GM23338 (cell line): ENCODE results near the gene DNAH6.

Source experiments
- CREB1 ChIP-seq: fragments of 250-450 bp; sonication (Bioruptor Pico); IDR thresholded peaks from 2 replicates; pipeline ENCODE4 v1.5.0; 2020; ENCODE audit warnings: low read depth, mild to moderate bottlenecking, moderate library complexity
- EZH2 ChIP-seq: fragments of 200-600 bp; sonication (generic); IDR thresholded peaks from one replicate; pipeline ENCODE4 v1.8.0; 2017; ENCODE audit warnings: antibody characterized with exemption, mild to moderate bottlenecking, low read depth; ENCODE audit not compliant: unreplicated experiment
- EZH2phosphoT487 ChIP-seq: fragments of 200-600 bp; sonication (generic); IDR thresholded peaks from one replicate; pipeline ENCODE4 v1.8.1; 2018; ENCODE audit warnings: antibody characterized with exemption; ENCODE audit not compliant: unreplicated experiment
- JUNB ChIP-seq: IDR thresholded peaks from one replicate; pipeline ENCODE4 v1.6.1; 2016; ENCODE audit warnings: antibody characterized with exemption; ENCODE audit not compliant: unreplicated experiment
- POLR2AphosphoS5 ChIP-seq: IDR thresholded peaks from 2 replicates; pipeline ENCODE4 v1.6.1; 2016; ENCODE audit warnings: antibody characterized with exemption, low read depth
- ZNF114 ChIP-seq: fragments of 250-450 bp; sonication (Bioruptor Pico); IDR thresholded peaks from 2 replicates; pipeline ENCODE4 v1.5.0; 2020; ENCODE audit warnings: mild to moderate bottlenecking, moderate library complexity
- ZNF331 ChIP-seq: fragments of 250-450 bp; sonication (Bioruptor Pico); IDR thresholded peaks from 2 replicates; pipeline ENCODE4 v1.5.0; 2020; ENCODE audit warnings: low read depth, mild to moderate bottlenecking, moderate library complexity
- TF ChIP-seq, protein P1 (sequence below), 2 experiments: fragments of 200-600 bp in 1 of 2; sonication (generic) in 1 of 2; conservative IDR thresholded peaks; 2 replicates each; pipeline versions ENCODE4 v1.5.1 to v1.6.1; 2016 to 2017; ENCODE audit warnings: antibody characterized with exemption in 2 of 2, low read depth in 2 of 2, mild to moderate bottlenecking in 2 of 2, moderate library complexity in 1 of 2
- TF ChIP-seq, protein P2 (sequence below): IDR thresholded peaks from one replicate; pipeline ENCODE4 v1.6.1; 2018; ENCODE audit warnings: antibody characterized with exemption; ENCODE audit not compliant: unreplicated experiment
- TF ChIP-seq, protein P3 (sequence below): fragments of 250-450 bp; sonication (Bioruptor Pico); IDR thresholded peaks from 2 replicates; pipeline ENCODE4 v1.5.0; 2020; ENCODE audit warnings: mild to moderate bottlenecking, moderate library complexity
- TF ChIP-seq, protein P4 (sequence below): IDR thresholded peaks from 2 replicates; pipeline ENCODE4 v1.6.1; 2016; ENCODE audit warnings: antibody characterized with exemption

DNA sequence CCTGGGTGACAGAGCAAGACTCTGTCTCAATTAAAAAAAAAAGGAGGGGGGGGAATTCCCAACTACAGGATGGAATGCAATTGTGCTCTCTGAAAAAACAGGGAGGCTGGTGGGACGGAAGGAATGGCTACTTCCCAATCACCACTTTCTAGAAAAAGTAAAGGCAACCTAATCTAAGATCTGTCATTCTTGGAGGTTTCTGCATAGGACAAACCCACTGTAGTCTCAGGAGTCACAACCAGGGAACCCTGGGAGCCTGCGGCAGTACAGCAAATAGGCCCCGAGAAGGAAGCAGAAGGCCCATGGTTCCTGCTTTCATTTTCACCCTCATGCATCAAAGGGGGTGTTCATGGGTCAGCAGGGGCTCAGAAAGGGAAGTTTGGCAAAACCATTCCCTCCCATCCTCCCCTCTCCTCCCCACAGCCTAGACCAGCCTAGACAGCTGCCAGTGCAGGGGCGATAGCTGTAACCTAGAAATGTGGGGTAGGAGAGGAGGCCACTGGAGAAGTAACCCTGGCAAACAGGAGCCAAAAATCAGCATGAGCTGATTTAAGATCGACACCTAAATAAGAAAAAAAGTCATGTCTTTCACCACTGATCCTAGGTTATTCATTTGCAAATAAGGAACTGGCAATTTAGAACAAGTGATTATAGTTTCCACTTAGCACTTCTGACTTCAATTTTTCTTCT lies 316.6 kb downstream of the DNAH6 start:
- TF ChIP-seq, protein P1, sequence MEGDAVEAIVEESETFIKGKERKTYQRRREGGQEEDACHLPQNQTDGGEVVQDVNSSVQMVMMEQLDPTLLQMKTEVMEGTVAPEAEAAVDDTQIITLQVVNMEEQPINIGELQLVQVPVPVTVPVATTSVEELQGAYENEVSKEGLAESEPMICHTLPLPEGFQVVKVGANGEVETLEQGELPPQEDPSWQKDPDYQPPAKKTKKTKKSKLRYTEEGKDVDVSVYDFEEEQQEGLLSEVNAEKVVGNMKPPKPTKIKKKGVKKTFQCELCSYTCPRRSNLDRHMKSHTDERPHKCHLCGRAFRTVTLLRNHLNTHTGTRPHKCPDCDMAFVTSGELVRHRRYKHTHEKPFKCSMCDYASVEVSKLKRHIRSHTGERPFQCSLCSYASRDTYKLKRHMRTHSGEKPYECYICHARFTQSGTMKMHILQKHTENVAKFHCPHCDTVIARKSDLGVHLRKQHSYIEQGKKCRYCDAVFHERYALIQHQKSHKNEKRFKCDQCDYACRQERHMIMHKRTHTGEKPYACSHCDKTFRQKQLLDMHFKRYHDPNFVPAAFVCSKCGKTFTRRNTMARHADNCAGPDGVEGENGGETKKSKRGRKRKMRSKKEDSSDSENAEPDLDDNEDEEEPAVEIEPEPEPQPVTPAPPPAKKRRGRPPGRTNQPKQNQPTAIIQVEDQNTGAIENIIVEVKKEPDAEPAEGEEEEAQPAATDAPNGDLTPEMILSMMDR (conservative IDR thresholded peaks at IDR 0.05; ENCODE audit: low read depth in 2 of 2) = no peak
- TF ChIP-seq EZH2phosphoT487 (no peak), POLR2AphosphoS5 (no peak), EZH2 (no peak), CREB1 (CRISPR knock-in tag) (no peak), ZNF331 (no peak), ZNF114 (no peak), JUNB (no peak)
- TF ChIP-seq, protein P2, sequence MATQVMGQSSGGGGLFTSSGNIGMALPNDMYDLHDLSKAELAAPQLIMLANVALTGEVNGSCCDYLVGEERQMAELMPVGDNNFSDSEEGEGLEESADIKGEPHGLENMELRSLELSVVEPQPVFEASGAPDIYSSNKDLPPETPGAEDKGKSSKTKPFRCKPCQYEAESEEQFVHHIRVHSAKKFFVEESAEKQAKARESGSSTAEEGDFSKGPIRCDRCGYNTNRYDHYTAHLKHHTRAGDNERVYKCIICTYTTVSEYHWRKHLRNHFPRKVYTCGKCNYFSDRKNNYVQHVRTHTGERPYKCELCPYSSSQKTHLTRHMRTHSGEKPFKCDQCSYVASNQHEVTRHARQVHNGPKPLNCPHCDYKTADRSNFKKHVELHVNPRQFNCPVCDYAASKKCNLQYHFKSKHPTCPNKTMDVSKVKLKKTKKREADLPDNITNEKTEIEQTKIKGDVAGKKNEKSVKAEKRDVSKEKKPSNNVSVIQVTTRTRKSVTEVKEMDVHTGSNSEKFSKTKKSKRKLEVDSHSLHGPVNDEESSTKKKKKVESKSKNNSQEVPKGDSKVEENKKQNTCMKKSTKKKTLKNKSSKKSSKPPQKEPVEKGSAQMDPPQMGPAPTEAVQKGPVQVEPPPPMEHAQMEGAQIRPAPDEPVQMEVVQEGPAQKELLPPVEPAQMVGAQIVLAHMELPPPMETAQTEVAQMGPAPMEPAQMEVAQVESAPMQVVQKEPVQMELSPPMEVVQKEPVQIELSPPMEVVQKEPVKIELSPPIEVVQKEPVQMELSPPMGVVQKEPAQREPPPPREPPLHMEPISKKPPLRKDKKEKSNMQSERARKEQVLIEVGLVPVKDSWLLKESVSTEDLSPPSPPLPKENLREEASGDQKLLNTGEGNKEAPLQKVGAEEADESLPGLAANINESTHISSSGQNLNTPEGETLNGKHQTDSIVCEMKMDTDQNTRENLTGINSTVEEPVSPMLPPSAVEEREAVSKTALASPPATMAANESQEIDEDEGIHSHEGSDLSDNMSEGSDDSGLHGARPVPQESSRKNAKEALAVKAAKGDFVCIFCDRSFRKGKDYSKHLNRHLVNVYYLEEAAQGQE = no peak
- TF ChIP-seq, protein P3, sequence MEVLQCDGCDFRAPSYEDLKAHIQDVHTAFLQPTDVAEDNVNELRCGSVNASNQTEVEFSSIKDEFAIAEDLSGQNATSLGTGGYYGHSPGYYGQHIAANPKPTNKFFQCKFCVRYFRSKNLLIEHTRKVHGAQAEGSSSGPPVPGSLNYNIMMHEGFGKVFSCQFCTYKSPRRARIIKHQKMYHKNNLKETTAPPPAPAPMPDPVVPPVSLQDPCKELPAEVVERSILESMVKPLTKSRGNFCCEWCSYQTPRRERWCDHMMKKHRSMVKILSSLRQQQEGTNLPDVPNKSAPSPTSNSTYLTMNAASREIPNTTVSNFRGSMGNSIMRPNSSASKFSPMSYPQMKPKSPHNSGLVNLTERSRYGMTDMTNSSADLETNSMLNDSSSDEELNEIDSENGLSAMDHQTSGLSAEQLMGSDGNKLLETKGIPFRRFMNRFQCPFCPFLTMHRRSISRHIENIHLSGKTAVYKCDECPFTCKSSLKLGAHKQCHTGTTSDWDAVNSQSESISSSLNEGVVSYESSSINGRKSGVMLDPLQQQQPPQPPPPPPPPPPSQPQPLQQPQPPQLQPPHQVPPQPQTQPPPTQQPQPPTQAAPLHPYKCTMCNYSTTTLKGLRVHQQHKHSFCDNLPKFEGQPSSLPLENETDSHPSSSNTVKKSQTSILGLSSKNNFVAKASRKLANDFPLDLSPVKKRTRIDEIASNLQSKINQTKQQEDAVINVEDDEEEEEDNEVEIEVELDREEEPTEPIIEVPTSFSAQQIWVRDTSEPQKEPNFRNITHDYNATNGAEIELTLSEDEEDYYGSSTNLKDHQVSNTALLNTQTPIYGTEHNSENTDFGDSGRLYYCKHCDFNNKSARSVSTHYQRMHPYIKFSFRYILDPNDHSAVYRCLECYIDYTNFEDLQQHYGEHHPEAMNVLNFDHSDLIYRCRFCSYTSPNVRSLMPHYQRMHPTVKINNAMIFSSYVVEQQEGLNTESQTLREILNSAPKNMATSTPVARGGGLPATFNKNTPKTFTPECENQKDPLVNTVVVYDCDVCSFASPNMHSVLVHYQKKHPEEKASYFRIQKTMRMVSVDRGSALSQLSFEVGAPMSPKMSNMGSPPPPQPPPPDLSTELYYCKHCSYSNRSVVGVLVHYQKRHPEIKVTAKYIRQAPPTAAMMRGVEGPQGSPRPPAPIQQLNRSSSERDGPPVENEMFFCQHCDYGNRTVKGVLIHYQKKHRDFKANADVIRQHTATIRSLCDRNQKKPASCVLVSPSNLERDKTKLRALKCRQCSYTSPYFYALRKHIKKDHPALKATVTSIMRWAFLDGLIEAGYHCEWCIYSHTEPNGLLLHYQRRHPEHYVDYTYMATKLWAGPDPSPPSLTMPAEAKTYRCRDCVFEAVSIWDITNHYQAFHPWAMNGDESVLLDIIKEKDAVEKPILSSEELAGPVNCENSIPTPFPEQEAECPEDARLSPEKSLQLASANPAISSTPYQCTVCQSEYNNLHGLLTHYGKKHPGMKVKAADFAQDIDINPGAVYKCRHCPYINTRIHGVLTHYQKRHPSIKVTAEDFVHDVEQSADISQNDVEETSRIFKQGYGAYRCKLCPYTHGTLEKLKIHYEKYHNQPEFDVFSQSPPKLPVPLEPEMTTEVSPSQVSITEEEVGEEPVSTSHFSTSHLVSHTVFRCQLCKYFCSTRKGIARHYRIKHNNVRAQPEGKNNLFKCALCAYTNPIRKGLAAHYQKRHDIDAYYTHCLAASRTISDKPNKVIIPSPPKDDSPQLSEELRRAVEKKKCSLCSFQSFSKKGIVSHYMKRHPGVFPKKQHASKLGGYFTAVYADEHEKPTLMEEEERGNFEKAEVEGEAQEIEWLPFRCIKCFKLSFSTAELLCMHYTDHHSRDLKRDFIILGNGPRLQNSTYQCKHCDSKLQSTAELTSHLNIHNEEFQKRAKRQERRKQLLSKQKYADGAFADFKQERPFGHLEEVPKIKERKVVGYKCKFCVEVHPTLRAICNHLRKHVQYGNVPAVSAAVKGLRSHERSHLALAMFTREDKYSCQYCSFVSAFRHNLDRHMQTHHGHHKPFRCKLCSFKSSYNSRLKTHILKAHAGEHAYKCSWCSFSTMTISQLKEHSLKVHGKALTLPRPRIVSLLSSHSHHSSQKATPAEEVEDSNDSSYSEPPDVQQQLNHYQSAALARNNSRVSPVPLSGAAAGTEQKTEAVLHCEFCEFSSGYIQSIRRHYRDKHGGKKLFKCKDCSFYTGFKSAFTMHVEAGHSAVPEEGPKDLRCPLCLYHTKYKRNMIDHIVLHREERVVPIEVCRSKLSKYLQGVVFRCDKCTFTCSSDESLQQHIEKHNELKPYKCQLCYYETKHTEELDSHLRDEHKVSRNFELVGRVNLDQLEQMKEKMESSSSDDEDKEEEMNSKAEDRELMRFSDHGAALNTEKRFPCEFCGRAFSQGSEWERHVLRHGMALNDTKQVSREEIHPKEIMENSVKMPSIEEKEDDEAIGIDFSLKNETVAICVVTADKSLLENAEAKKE = no peak
- TF ChIP-seq, protein P4, sequence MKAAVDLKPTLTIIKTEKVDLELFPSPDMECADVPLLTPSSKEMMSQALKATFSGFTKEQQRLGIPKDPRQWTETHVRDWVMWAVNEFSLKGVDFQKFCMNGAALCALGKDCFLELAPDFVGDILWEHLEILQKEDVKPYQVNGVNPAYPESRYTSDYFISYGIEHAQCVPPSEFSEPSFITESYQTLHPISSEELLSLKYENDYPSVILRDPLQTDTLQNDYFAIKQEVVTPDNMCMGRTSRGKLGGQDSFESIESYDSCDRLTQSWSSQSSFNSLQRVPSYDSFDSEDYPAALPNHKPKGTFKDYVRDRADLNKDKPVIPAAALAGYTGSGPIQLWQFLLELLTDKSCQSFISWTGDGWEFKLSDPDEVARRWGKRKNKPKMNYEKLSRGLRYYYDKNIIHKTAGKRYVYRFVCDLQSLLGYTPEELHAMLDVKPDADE = no peak
